SK-N-SH (cell line): ENCODE measurements around the gene CDK5R2. TPM values are rescaled to one million over a fixed set of nuclear protein-coding genes. Genes with fewer than 3 reads are reported as not detected.

Source experiments
- CTCF ChIA-PET: fragments of 300-600, 350-600 bp; formaldehyde crosslinking; extraction: SDS; loops from one replicate; lab custom pipeline; 2021; lab: Yijun Ruan, JAX
- POLR2A ChIA-PET: fragments of 350-600 bp; sonication (Branson Sonifier 250); formaldehyde crosslinking; extraction: SDS; loops from one replicate; lab custom pipeline; 2020; ENCODE audit warnings: antibody characterized with exemption, inconsistent platforms; lab: Yijun Ruan, JAX
- DNase-seq: peaks from one replicate; pipeline ENCODE4 v3.0.0; 2012
- H2AFZ ChIP-seq: fragments of 200-600 bp; sonication (generic); 2 replicates; pipeline ENCODE4 v1.8.1; 2016; ENCODE audit warnings: antibody characterized with exemption, mild to moderate bottlenecking, low read depth
- H3F3A ChIP-seq: fragments of 200-600 bp; sonication (generic); replicated peaks from 2 replicates; pipeline ENCODE3; 2016; ENCODE audit warnings: antibody characterized with exemption, mild to moderate bottlenecking; ENCODE audit not compliant: insufficient read depth
- H3K27ac ChIP-seq, 2 experiments: fragments of 200-500 bp in 1 of 2; fragments of 200-600 bp in 1 of 2; sonication (Bioruptor generic) in 1 of 2; sonication (generic), shearing (Covaris generic) in 1 of 2; 2 replicates each; pipeline versions ENCODE4 v1.5.1 to v1.6.1; 2014 to 2016; ENCODE audit warnings: low read depth in 2 of 2, inconsistent platforms in 1 of 2, low read length in 1 of 2, mild to moderate bottlenecking in 1 of 2, mixed read lengths in 1 of 2
- H3K27me3 ChIP-seq: fragments of 200-600 bp; sonication (generic), shearing (Covaris generic); 2 replicates; pipeline ENCODE4 v1.6.1; 2016; ENCODE audit warnings: mixed run types; ENCODE audit not compliant: insufficient read depth
- H3K36me3 ChIP-seq, 2 experiments: fragments of 200-500 bp in 1 of 2; fragments of 200-600 bp in 1 of 2; sonication (Bioruptor generic) in 1 of 2; sonication (generic) in 1 of 2; replicated peaks in 1 of 2; 2 replicates each; pipeline versions ENCODE3 to v1.5.1; 2014 to 2016; ENCODE audit warnings: low read length in 1 of 2, mild to moderate bottlenecking in 1 of 2; ENCODE audit not compliant: insufficient read depth in 2 of 2, control insufficient read depth in 1 of 2
- H3K4me1 ChIP-seq, 2 experiments: fragments of 200-500 bp in 1 of 2; fragments of 200-600 bp in 1 of 2; sonication (Bioruptor generic) in 1 of 2; sonication (generic), shearing (Covaris generic) in 1 of 2; 2 replicates each; pipeline versions ENCODE4 v1.5.1 to v1.6.1; 2014 to 2016; ENCODE audit warnings: low read depth in 1 of 2, low read length in 1 of 2, mixed run types in 1 of 2; ENCODE audit not compliant: insufficient read depth in 2 of 2, control insufficient read depth in 1 of 2
- H3K4me2 ChIP-seq: fragments of 200-600 bp; sonication (generic), shearing (Covaris generic); 2 replicates; pipeline ENCODE4 v1.6.1; 2017; ENCODE audit warnings: mixed run types
- H3K4me3 ChIP-seq, 2 experiments: fragments of 200-500 bp in 1 of 2; fragments of 200-600 bp in 1 of 2; sonication (Bioruptor generic) in 1 of 2; sonication (generic), shearing (Covaris generic) in 1 of 2; 2 replicates each; pipeline versions ENCODE4 v1.5.1 to v1.8.1; 2014 to 2016; ENCODE audit warnings: low read depth in 2 of 2, inconsistent platforms in 1 of 2, low read length in 1 of 2, mild to moderate bottlenecking in 1 of 2, mixed read lengths in 1 of 2, moderate library complexity in 1 of 2
- H3K79me2 ChIP-seq: fragments of 200-600 bp; sonication (generic); 2 replicates; pipeline ENCODE4 v1.8.1; 2017; ENCODE audit warnings: mild to moderate bottlenecking; ENCODE audit not compliant: insufficient read depth
- H3K9ac ChIP-seq: fragments of 200-600 bp; sonication (generic); 2 replicates; pipeline ENCODE4 v1.6.1; 2017; ENCODE audit warnings: mixed run types
- H3K9me2 ChIP-seq: fragments of 200-600 bp; sonication (generic); 2 replicates; pipeline ENCODE4 v1.6.1; 2017; ENCODE audit warnings: mixed run types
- H3K9me3 ChIP-seq: fragments of 200-600 bp; sonication (generic); 2 replicates; pipeline ENCODE4 v1.6.1; 2017; ENCODE audit warnings: mixed run types, mild to moderate bottlenecking, moderate library complexity
- H4K20me1 ChIP-seq: fragments of 200-600 bp; sonication (generic); 2 replicates; pipeline ENCODE4 v1.6.1; 2017; ENCODE audit warnings: mild to moderate bottlenecking, mixed run types; ENCODE audit not compliant: insufficient read depth
- EP300 ChIP-seq, 2 experiments: IDR thresholded peaks; 2 replicates each; pipeline versions ENCODE4 v1.4.0 to v1.6.1; 2012; ENCODE audit warnings: borderline replicate concordance in 1 of 2, low read depth in 1 of 2, low read length in 1 of 2
- FOSL2 ChIP-seq: IDR thresholded peaks from 2 replicates; pipeline ENCODE4 v1.4.0; 2012; ENCODE audit warnings: low read depth, mild to moderate bottlenecking, moderate library complexity, borderline replicate concordance
- FOXJ3 ChIP-seq: sonication (generic); formaldehyde crosslinking; IDR thresholded peaks from 2 replicates; pipeline ENCODE4 v1.5.1; 2020; ENCODE audit warnings: mild to moderate bottlenecking, missing genetic modification reagents
- FOXM1 ChIP-seq: IDR thresholded peaks from 2 replicates; pipeline ENCODE4 v1.4.0; 2012; ENCODE audit warnings: low read depth, mild to moderate bottlenecking
- GABPA ChIP-seq: IDR thresholded peaks from 2 replicates; pipeline ENCODE4 v1.4.0; 2012; ENCODE audit warnings: low read depth, mild to moderate bottlenecking
- MEF2A ChIP-seq: IDR thresholded peaks from 2 replicates; pipeline ENCODE4 v1.4.0; 2012; ENCODE audit warnings: low read depth, borderline replicate concordance
- MXI1 ChIP-seq: IDR thresholded peaks from 2 replicates; pipeline ENCODE4 v1.6.1; 2012; ENCODE audit warnings: mild to moderate bottlenecking, low read depth, low read length, improper control_type of control experiment
- NRF1 ChIP-seq: IDR thresholded peaks from 2 replicates; pipeline ENCODE4 v1.6.1; 2012; ENCODE audit warnings: low read depth, mild to moderate bottlenecking, low read length
- RFX5 ChIP-seq: IDR thresholded peaks from 2 replicates; pipeline ENCODE4 v1.6.1; 2012; ENCODE audit warnings: mild to moderate bottlenecking, improper control_type of control experiment, low read length
- SMC3 ChIP-seq: IDR thresholded peaks from 2 replicates; pipeline ENCODE4 v1.6.1; 2012; ENCODE audit warnings: low read depth, low read length, improper control_type of control experiment
- TAF1 ChIP-seq: IDR thresholded peaks from 2 replicates; pipeline ENCODE4 v1.6.1; 2012; ENCODE audit warnings: low read depth, mild to moderate bottlenecking, low read length, moderate library complexity, borderline replicate concordance
- TCF12 ChIP-seq: IDR thresholded peaks from 2 replicates; pipeline ENCODE4 v1.4.0; 2012
- TEAD4 ChIP-seq: IDR thresholded peaks from 2 replicates; pipeline ENCODE4 v1.4.0; 2012; ENCODE audit warnings: mild to moderate bottlenecking, borderline replicate concordance; ENCODE audit not compliant: insufficient read depth
- ZBTB33 ChIP-seq: IDR thresholded peaks from 2 replicates; pipeline ENCODE4 v1.4.0; 2012; ENCODE audit warnings: low read depth, borderline replicate concordance
- WGBS: methylation state at CpG from one replicate; pipeline ENCODE4 v1.1.6; 2017; ENCODE audit warnings: low lambda C conversion rate; 5-methylcytosine and 5-hydroxymethylcytosine counted together
- polyA plus RNA-seq, 3 experiments: library from polyadenylated mRNA; depleted of rRNA; stranded (reverse); fragments of >200 nt; gene quantifications; 2 replicates each; pipeline ENCODE4 v1.2.3, GENCODE V29; 2012
- TF ChIP-seq, protein P1 (sequence below): IDR thresholded peaks from 2 replicates; pipeline ENCODE4 v1.4.0; 2012; ENCODE audit warnings: low read depth
- TF ChIP-seq, protein P2 (sequence below): fragments of 150-350 bp; IDR thresholded peaks from 2 replicates; pipeline ENCODE4 v1.6.1; 2016; ENCODE audit warnings: mild to moderate bottlenecking, low read depth, low read length

CDK5R2 gene
- polyA plus RNA-seq, 1 of the 3 experiments (the other 2 are of a cell fraction), result 0.26 TPM

DNA sequence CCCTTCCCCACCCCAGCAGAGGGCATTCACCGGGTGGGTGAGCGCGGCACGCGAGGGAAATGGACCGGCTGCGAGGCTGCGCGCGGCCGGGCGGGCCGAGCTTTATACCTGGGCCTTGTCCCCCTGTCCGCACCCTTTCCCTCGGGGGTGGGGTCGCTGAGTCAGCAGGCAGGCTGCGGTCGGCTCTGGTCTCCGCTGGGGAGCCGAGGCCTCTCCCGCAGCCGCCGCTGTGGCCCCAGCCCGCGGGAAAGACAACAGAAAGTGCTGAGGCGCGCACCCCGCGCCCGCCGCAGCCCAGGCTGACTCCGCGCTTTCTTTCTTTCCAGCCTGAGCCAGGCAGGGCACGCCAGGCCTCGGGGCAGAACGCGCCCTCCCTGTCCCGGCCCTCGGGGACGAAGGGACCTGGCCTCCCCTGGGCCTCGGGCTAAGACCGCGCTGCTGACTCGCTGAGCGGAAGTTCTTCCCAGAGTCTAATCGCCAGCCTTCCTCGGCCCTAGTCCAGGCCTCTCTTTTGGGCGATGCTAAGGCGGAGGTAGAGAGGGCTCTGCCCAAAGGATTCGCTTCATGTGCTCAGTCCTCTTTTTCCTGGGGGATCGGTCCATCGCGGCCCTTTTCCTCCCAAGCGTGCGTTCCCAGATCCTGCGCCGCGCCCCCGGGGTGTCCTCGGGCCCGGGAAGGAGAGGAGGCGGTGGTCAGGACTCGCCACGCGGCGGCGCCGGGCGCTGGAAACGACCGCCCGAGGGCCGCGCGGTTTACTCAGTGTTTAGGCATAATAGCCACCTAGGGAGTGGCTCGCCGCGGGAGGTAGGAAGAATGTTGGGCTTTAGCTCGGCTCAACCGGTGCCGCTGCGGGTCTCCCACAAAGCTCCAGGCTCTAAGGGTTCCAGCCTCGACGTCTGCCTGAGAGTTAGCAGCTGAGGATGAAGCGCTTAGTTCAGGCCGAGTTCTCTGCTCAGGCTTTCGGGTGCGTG lies 34.2 kb downstream of the CDK5R2 start, which contains the start of gene CRYBA2:
CRYBA2 (minus strand) TSS at position 78 of the 971 bp plus-strand sequence. CDS start 246 bp downstream, outside the sequence.
- no peaks in the 10 kb centered on the region for H3K27me3 ChIP-seq
- 0 out of 4 replicates have a peak within 1 kb of the TSS, but pooled peaks of 1 of the 2 experiments have one; percentile 60 for H3K27ac ChIP-seq
- H3K4me1 ChIP-seq, result peaks cover 0 to 37% of the 10 kb centered on the region in 2 experiments; a peak in 2 of 4 replicates
- H3F3A ChIP-seq, result no peaks in the 10 kb centered on the region
- H3K36me3 ChIP-seq, result no peaks in the 10 kb centered on the region
- TF ChIP-seq MEF2A (no peak), MXI1 (no peak), FOXJ3 (CRISPR knock-in tag) (no peak), FOXM1 (no peak), NRF1 (no peak), TEAD4 (no peak), ZBTB33 (no peak), TCF12 (no peak), EP300 (IDR thresholded peaks at IDR 0.05; ENCODE audit: borderline replicate concordance in 1 of 2, low read depth in 1 of 2, low read length in 1 of 2) (no peak), GABPA (no peak), RFX5 (no peak), FOSL2 (no peak), TAF1 (no peak), SMC3 (no peak)
- TF ChIP-seq, protein P1, sequence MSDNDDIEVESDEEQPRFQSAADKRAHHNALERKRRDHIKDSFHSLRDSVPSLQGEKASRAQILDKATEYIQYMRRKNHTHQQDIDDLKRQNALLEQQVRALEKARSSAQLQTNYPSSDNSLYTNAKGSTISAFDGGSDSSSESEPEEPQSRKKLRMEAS, result no peak
- TF ChIP-seq, protein P2, sequence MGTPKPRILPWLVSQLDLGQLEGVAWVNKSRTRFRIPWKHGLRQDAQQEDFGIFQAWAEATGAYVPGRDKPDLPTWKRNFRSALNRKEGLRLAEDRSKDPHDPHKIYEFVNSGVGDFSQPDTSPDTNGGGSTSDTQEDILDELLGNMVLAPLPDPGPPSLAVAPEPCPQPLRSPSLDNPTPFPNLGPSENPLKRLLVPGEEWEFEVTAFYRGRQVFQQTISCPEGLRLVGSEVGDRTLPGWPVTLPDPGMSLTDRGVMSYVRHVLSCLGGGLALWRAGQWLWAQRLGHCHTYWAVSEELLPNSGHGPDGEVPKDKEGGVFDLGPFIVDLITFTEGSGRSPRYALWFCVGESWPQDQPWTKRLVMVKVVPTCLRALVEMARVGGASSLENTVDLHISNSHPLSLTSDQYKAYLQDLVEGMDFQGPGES, result no peak
- CTCF ChIA-PET, result interaction anchor here (0.7 to 12.8 kb wide), 12 partner anchors 10 to 167 kb away, joined by 3 to 258 read pairs (median 24); partner anchors contain the start of genes FEV and NHEJ1
- DNase-seq, result peak; percentile 16
- H3K4me2 ChIP-seq, result no peak within 1 kb of the TSS
- POLR2A ChIA-PET, result interaction anchor here (1.1 to 6.8 kb wide), 3 partner anchors 9 to 11 kb away, joined by 3 to 89 read pairs (median 7); partner anchors contain the start of gene FEV
- H3K9me3 ChIP-seq, result no peaks in the 10 kb centered on the region
- no peak within 1 kb of the TSS for H3K4me3 ChIP-seq
- H2AFZ ChIP-seq, result no peak within 1 kb of the TSS
- H3K9me2 ChIP-seq, result no peaks in the 10 kb centered on the region
- H3K79me2 ChIP-seq, result no peaks in the 10 kb centered on the region
- no peak within 1 kb of the TSS for H3K9ac ChIP-seq
- WGBS, result 84% methylated on average over 53 of the region's 88 CpGs
- no peaks in the 10 kb centered on the region for H4K20me1 ChIP-seq
